AG09309 (cell line): ENCODE data around the gene PAPOLB.

Source experiments
- DNase-seq: peaks from one replicate; pipeline ENCODE4 v3.0.0-alpha.2; 2010; ENCODE audit warnings: low read depth
- H3K4me3 ChIP-seq: 2 replicates; pipeline ENCODE4 v1.5.1; 2011; ENCODE audit warnings: mild to moderate bottlenecking, low read depth, low read length, moderate library complexity; ENCODE audit not compliant: control insufficient read depth
- TF ChIP-seq, protein P1 (sequence below): IDR thresholded peaks from 2 replicates; pipeline ENCODE4 v1.5.1; 2011; ENCODE audit warnings: mild to moderate bottlenecking, low read depth, low read length, inconsistent platforms; ENCODE audit not compliant: insufficient read depth, control insufficient read depth; ENCODE audit errors: missing control alignments

The PAPOLB gene

DNA sequence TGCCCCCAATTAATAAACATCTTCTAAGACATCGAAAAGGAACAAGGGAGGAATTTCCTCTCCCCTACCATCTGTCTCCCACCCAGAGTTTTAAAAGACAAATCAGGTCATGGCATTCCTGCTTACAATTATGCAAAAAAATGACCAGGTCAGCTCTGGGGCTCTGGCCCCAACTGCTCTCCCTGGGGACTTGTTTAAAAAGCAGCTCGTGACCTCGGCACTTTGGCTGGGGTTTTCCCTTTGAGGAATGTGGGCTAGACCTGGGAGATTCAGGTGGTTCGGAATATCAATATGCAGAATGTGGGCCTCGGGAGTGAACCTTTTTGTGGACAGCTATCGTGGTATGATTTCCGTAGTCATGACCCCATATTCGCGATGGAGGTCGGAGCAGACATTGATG is 22.3 kb upstream of the PAPOLB start:
- no peak overlapping the region for H3K4me3 ChIP-seq
- TF ChIP-seq, protein P1, sequence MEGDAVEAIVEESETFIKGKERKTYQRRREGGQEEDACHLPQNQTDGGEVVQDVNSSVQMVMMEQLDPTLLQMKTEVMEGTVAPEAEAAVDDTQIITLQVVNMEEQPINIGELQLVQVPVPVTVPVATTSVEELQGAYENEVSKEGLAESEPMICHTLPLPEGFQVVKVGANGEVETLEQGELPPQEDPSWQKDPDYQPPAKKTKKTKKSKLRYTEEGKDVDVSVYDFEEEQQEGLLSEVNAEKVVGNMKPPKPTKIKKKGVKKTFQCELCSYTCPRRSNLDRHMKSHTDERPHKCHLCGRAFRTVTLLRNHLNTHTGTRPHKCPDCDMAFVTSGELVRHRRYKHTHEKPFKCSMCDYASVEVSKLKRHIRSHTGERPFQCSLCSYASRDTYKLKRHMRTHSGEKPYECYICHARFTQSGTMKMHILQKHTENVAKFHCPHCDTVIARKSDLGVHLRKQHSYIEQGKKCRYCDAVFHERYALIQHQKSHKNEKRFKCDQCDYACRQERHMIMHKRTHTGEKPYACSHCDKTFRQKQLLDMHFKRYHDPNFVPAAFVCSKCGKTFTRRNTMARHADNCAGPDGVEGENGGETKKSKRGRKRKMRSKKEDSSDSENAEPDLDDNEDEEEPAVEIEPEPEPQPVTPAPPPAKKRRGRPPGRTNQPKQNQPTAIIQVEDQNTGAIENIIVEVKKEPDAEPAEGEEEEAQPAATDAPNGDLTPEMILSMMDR: no peak
- no peak for DNase-seq

DNA sequence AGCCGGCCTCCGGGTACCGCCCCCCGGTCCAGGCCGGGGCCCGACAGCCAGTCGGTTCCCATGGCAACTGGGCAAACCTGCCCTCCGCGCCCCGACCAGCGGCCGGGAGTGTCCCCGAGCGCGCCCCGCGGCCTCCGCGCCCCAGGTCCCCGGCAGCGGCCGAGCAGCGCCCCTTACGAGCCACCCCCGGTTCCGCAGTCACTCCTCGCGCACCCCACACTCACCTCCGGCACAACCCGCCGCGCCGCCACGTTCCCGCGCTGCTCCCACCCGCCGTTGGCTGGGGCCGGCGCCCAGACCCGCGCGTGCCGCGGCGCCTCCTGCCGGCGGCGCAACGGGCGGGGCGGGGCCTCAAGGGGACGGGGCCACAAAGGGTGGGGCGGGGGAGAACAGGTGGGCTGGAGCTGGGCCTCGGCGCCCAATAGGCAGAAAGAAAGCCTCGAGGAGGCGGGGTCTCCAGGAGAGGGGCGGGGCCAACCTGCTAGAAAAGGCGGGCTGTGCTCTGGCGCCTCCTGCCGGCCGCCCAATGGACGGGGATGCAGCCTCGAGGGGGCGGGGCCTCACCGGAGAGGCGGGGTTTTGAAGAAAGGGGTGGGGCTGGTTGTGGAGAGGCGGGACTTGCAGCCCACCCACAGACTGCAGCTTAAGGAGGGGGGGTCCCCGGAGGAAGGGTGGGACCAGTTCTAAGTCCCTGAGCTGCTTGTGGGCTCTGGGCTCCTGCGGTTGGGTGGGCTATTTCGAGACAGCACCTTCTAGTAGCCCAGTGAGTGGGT is 21.7 kb upstream of the PAPOLB start, which contains the start of gene RADIL:
Gene RADIL, minus strand, starts transcription at position 345 of the 773 bp plus-strand sequence. CDS start 5,577 bp downstream, outside the sequence.
- peak; percentile 38 for DNase-seq
- H3K4me3 ChIP-seq: peak within 1 kb of the TSS; percentile 45
- TF ChIP-seq, protein P1: peak; percentile 92

DNA sequence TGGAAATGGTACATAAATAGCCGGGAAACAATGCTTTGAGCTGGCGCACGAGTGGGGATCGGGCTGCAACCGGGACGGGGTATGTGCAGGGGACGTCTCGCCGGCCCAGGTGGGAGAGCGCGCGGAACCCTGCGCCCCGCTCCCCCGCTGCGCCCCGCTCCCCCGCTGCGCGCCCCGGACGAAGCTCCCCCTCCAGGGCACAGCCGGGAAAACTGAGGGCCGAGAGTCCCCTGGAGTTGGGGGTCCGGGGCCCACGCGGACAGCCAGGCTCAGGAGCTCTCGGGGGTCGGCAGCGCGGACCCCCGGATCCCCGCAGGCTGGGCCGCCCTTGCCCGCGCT is 21.2 kb upstream of the PAPOLB start:
- peak overlapping the region; percentile 45 for H3K4me3 ChIP-seq
- TF ChIP-seq, protein P1: no peak
- DNase-seq: no peak

DNA sequence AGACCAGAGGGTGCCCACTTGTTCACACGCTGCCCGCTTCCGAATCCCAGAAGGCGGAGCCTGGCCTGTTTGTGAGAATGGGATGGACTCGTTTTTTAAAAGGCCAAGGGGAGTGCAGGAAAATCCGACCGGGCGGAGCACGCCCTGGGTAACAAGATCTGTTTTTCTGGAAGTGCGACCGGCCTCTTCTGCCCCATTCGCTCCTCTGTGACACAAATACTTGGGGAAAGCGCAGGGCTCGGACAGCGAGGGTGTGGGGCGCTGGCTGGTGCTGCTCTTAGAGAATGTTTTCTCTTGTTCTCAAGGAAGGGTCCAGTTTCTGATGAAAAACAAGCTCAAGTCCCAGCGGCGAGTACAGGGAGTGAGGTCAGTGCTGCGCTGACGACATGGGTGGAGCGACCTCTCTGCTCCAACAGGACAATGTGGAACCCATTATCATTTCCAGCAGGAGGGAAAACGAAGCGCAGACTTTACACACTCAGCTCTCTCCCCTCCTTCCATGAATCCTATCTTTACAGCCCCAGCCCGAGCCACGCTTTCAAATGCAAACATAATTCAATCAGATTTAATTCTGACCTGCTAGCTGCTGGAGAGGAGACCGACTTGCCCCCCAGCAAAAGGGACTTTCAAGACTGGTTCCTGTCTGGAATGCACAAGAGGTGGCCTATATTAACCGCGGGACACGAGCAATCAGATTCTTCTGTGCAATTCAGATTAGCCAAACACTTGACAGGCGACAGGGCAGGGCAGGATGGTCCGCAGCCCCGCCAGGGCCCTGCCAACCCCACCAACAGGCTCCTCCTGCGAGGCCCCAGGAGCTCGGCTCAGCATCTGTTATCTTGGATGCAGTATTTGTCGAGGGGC is 20.6 kb upstream of the PAPOLB start:
- peak overlapping the region; percentile 45 for H3K4me3 ChIP-seq
- DNase-seq: peak; percentile 45

DNA sequence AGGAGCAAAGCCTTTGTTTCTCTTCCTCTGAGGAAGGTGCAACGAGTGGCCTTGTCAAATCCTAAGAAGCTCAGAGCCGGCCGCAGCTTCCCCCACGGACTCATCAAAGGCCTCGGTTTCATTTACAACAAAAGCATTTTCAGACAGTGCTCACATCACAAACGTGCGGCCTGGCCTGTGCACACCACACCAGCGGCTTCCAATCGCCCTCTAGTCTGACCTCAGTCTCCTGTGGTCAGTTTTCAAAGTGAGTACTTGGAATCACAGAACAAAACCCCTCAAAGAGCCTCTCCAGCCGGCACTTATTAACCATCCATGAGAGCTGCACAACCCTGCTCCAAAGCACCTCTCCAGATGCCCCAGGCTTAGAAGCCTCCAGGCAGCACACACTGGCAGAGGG is 18.4 kb upstream of the PAPOLB start:
- no peak for DNase-seq
- H3K4me3 ChIP-seq: no peak overlapping the region
- TF ChIP-seq, protein P1: no peak

More for the DNA sequence above, 20.6 kb upstream of the PAPOLB start:
- TF ChIP-seq, protein P1: no peak

DNA sequence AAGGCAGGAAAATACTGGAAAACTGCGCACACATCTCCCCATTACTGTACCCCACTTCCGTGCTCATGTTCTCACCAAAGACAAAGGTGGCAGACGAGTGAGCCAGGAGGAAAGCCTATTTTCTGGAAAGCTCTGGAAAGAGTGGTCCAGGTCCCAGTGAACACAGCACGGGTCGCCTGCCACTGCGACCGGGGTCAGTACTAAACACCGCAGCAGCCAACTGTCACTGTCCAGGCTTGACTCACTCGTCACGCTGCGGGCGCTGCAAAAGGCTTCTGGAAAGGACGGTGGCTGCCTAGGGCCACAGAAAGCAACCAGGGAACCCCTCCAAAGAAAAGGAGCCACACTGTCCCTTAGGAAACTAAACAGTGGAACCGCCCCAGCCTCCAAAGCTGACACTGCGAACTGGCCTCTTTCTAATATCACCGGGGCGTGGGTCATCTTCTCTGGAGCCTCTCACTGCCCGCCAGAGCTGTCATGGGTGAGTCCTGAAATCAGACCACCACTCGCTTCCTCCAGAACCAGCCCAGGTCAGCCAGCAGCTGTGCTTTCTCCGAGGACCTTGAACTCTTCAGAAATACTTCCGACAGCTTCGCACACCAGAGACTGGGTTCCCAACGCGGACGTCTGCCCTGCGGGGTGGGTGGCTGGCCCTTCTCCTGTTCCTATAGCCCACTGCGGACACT is 17.7 kb upstream of the PAPOLB start:
- H3K4me3 ChIP-seq: no peak overlapping the region
- TF ChIP-seq, protein P1: no peak
- no peak for DNase-seq
